B cell (primary cell): Measurements from ENCODE around the gene AFF3. TPM values are rescaled to one million over a fixed set of nuclear protein-coding genes. Genes with fewer than 3 reads are reported as not detected.

Experiments
- ATAC-seq: fragments of 200-7000 bp; cut with Tn5 transposase; one replicate; pipeline ENCODE4 v1.10.0; 2021; ENCODE audit warnings: low read depth, mild to moderate bottlenecking, moderate number of reproducible peaks, moderate library complexity
- CTCF ChIA-PET: fragments of 350-600 bp; sonication (Branson Sonifier 250); formaldehyde crosslinking; loops from one replicate; lab custom pipeline; 2021; ENCODE audit warnings: antibody characterized with exemption, inconsistent platforms; lab: Charles Lee
- POLR2A ChIA-PET: fragments of 350-600 bp; sonication (Branson Sonifier 250); formaldehyde crosslinking; loops from one replicate; lab custom pipeline; 2021; ENCODE audit warnings: antibody characterized with exemption; lab: Charles Lee
- DNase-seq: peaks from one replicate; pipeline ENCODE4 v3.0.0; 2013
- H2AFZ ChIP-seq: 2 replicates; pipeline ENCODE4 v1.6.1; 2012; ENCODE audit warnings: mild to moderate bottlenecking, low read depth, low read length; ENCODE audit not compliant: insufficient read depth, poor library complexity, severe bottlenecking
- H3K27ac ChIP-seq, 2 donors: 1 replicate in 1 of 2; 2 replicates in 1 of 2; pipeline ENCODE4 v1.5.1; 2012 to 2013; ENCODE audit warnings: low read length in 2 of 2, mild to moderate bottlenecking in 2 of 2, moderate library complexity in 1 of 2
- H3K27me3 ChIP-seq, 4 experiments: fragments of 200-600 bp in 1 of 4; sonication (generic) in 1 of 4; replicated peaks in 1 of 4; 1 replicate in 2 of 4; 2 replicates in 2 of 4; pipeline versions ENCODE4 v1.6.1 to v1.7.0; 2013 to 2016; ENCODE audit warnings: low read length in 3 of 4, mild to moderate bottlenecking in 2 of 4, mixed read lengths in 1 of 4, moderate library complexity in 1 of 4; ENCODE audit not compliant: insufficient read depth in 4 of 4, control insufficient read depth in 3 of 4; ENCODE audit errors: control extremely low read depth in 1 of 4
- H3K36me3 ChIP-seq, 2 experiments: replicated peaks in 1 of 2; 1 replicate in 1 of 2; 2 replicates in 1 of 2; pipeline versions ENCODE4 v1.6.1 to v1.7.1; 2013; ENCODE audit warnings: low read length in 1 of 2; ENCODE audit not compliant: insufficient read depth in 2 of 2, control insufficient read depth in 1 of 2; ENCODE audit errors: control extremely low read depth in 1 of 2, extremely low read depth in 1 of 2
- H3K4me1 ChIP-seq, 2 donors: fragments of 200-600 bp in 1 of 2; sonication (generic) in 1 of 2; 1 replicate in 1 of 2; 2 replicates in 1 of 2; pipeline versions ENCODE4 v1.5.1 to v1.6.1; 2013 to 2017; ENCODE audit warnings: low read length in 2 of 2; ENCODE audit not compliant: control insufficient read depth in 2 of 2, insufficient read depth in 2 of 2
- H3K4me2 ChIP-seq: replicated peaks from 2 replicates; pipeline ENCODE3; 2012; ENCODE audit warnings: mild to moderate bottlenecking, low read depth, low read length; ENCODE audit not compliant: poor library complexity, severe bottlenecking
- H3K4me3 ChIP-seq, 5 experiments: fragments of 200-600 bp in 1 of 5; sonication (generic) in 1 of 5; 1 replicate in 3 of 5; 2 replicates in 2 of 5; pipeline versions ENCODE4 v1.5.1 to v1.7.0; 2011 to 2016; ENCODE audit warnings: low read length in 4 of 5, mild to moderate bottlenecking in 4 of 5, low read depth in 2 of 5, control low read depth in 1 of 5, moderate library complexity in 1 of 5; ENCODE audit not compliant: insufficient read depth in 1 of 5; ENCODE audit errors: control extremely low read depth in 1 of 5, extremely low read depth in 1 of 5
- H3K79me2 ChIP-seq: fragments of 200-600 bp; sonication (generic); one replicate; pipeline ENCODE4 v1.6.0; 2016; ENCODE audit warnings: low read length; ENCODE audit not compliant: control insufficient read depth, insufficient read depth
- H3K9ac ChIP-seq: fragments of 200-600 bp; sonication (generic); 2 replicates; pipeline ENCODE4 v1.6.1; 2017; ENCODE audit warnings: mild to moderate bottlenecking, low read length, moderate library complexity
- H3K9me3 ChIP-seq, 3 donors: one replicate each; pipeline versions ENCODE4 v1.6.1 to v1.7.1; 2013; ENCODE audit warnings: low read length in 2 of 3; ENCODE audit not compliant: control insufficient read depth in 2 of 3, insufficient read depth in 1 of 3; ENCODE audit errors: control extremely low read depth in 1 of 3
- H4K20me1 ChIP-seq: 2 replicates; pipeline ENCODE4 v1.6.0; 2012; ENCODE audit warnings: mild to moderate bottlenecking, low read length; ENCODE audit not compliant: insufficient read depth, control insufficient read depth, poor library complexity, severe bottlenecking
- H3K27ac Mint-ChIP-seq: one replicate; pipeline ENCODE4 v1.8.0; 2021; ENCODE audit warnings: mixed read lengths
- H3K27me3 Mint-ChIP-seq: one replicate; pipeline ENCODE4 v1.8.0; 2021; ENCODE audit warnings: mixed read lengths
- H3K4me1 Mint-ChIP-seq: one replicate; pipeline ENCODE4 v1.8.0; 2021; ENCODE audit warnings: mixed read lengths
- H3K4me3 Mint-ChIP-seq: one replicate; pipeline ENCODE4 v1.8.0; 2021; ENCODE audit warnings: mixed read lengths
- H3K9me3 Mint-ChIP-seq: one replicate; pipeline ENCODE4 v1.8.0; 2022; ENCODE audit warnings: mixed read lengths; ENCODE audit not compliant: insufficient read depth
- EZH2 ChIP-seq: IDR thresholded peaks from 2 replicates; pipeline ENCODE4 v1.6.1; 2012; ENCODE audit warnings: borderline replicate concordance, low read depth, mild to moderate bottlenecking, moderate library complexity, low read length; ENCODE audit not compliant: insufficient read depth, poor library complexity, severe bottlenecking
- WGBS: methylation state at CpG from one replicate; pipeline ENCODE4 v1.1.5; 2013; ENCODE audit warnings: missing lambda C conversion rate; ENCODE audit not compliant: insufficient coverage; 5-methylcytosine and 5-hydroxymethylcytosine counted together
- intact Hi-C: fragments of 100-400 bp; cut with micrococcal nuclease; formaldehyde crosslinking; loops from one replicate; pipeline ENCODE4 v1.10.0; 2022
- polyA plus RNA-seq: library from polyadenylated mRNA; depleted of rRNA; stranded (reverse); fragments of >200 nt; gene quantifications from 2 replicates; pipeline ENCODE4 v1.2.3, GENCODE V29; 2012
- total RNA-seq, 2 donors: library from RNA; stranded (reverse); fragments of 120-200 nt in 1 of 2; gene quantifications; 1 replicate in 1 of 2; 2 replicates in 1 of 2; pipeline versions ENCODE4 v1.2.3 to v1.2.4, GENCODE V29; 2013 to 2022
- TF ChIP-seq, protein P1 (sequence below): fragments of 200-600 bp; IDR thresholded peaks from one replicate; pipeline ENCODE4 v1.8.0; 2022; ENCODE audit warnings: antibody characterized with exemption, mild to moderate bottlenecking

Gene AFF3
- total and polyA plus RNA-seq, 2 donors (not counting 1 experiment from before 2014, with no cell fraction given) = 117 to 830 TPM

DNA sequence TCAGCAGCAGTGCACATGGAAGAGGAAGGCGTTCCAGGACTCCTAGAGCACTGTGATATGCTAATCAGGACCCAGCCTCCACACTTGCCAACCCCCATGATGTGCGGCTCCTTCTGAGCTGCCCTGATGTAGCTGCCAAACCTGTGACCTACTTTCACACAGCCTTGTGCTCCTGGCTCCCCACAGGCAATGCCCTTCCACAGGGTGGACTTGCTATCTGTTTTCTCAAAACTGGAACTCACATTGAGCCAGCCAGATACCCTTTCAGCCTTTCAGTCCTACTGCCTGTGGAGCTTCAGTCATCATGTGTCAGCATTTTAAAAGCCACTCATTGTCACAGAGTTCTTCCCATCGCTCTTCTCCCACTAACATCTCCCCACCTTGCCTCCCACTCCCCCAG, 181.6 kb downstream of the AFF3 start:
- Histone ChIP-seq H3K27me3 (no peaks in the 10 kb centered on the region), H3K4me2 (no peak overlapping the region), H2AFZ (no peak overlapping the region), H3K9me3 (no peaks in the 10 kb centered on the region), H3K4me3 (no peak overlapping the region), H3K27ac (no peak overlapping the region), H4K20me1 (peaks cover 95% of the 10 kb centered on the region), H3K9ac (no peak overlapping the region), H3K79me2 (peaks cover 81% of the 10 kb centered on the region), H3K36me3 (peaks cover 3 to 32% of the 10 kb centered on the region in 2 experiments), H3K4me1 (peaks cover 15 to 16% of the 10 kb centered on the region in 2 donors)
- Mint-ChIP-seq H3K4me1 (peaks cover 60% of the 10 kb centered on the region), H3K4me3 (no peak overlapping the region), H3K27me3 (no peaks in the 10 kb centered on the region), H3K27ac (no peak overlapping the region), H3K9me3 (no peaks in the 10 kb centered on the region)
- WGBS = 100% methylated on average over 2 of the region's 3 CpGs
- ChIA-PET CTCF (no interaction called here), POLR2A (no interaction called here)
- TF ChIP-seq, protein P1, sequence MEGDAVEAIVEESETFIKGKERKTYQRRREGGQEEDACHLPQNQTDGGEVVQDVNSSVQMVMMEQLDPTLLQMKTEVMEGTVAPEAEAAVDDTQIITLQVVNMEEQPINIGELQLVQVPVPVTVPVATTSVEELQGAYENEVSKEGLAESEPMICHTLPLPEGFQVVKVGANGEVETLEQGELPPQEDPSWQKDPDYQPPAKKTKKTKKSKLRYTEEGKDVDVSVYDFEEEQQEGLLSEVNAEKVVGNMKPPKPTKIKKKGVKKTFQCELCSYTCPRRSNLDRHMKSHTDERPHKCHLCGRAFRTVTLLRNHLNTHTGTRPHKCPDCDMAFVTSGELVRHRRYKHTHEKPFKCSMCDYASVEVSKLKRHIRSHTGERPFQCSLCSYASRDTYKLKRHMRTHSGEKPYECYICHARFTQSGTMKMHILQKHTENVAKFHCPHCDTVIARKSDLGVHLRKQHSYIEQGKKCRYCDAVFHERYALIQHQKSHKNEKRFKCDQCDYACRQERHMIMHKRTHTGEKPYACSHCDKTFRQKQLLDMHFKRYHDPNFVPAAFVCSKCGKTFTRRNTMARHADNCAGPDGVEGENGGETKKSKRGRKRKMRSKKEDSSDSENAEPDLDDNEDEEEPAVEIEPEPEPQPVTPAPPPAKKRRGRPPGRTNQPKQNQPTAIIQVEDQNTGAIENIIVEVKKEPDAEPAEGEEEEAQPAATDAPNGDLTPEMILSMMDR = no peak
- no peak for TF ChIP-seq EZH2
- no peak for ATAC-seq
- intact Hi-C loops = no loop called here
- no peak for DNase-seq

- no peaks in the 10 kb centered on the region for H3K27me3 ChIP-seq
- no peak overlapping the region for H3K9ac ChIP-seq
- ATAC-seq = no peak
- peaks cover 15 to 16% of the 10 kb centered on the region in 2 donors for H3K4me1 ChIP-seq
- Mint-ChIP-seq H3K27me3 (no peaks in the 10 kb centered on the region), H3K4me3 (no peak overlapping the region), H3K9me3 (no peaks in the 10 kb centered on the region), H3K27ac (no peak overlapping the region), H3K4me1 (peaks cover 56% of the 10 kb centered on the region)
- intact Hi-C loops = no loop called here
- WGBS = 100% methylated on average over 2 of the region's 5 CpGs
- no peaks in the 10 kb centered on the region for H3K9me3 ChIP-seq
- CTCF ChIA-PET = no interaction called here
- H3K4me3 ChIP-seq = no peak overlapping the region
- POLR2A ChIA-PET = no interaction called here
- H4K20me1 ChIP-seq = peaks cover 95% of the 10 kb centered on the region
- peaks cover 80% of the 10 kb centered on the region for H3K79me2 ChIP-seq
- no peak overlapping the region for H3K27ac ChIP-seq
- no peak overlapping the region for H2AFZ ChIP-seq
- H3K4me2 ChIP-seq = no peak overlapping the region
- H3K36me3 ChIP-seq = peaks cover 3 to 32% of the 10 kb centered on the region in 2 experiments
- TF ChIP-seq, protein P1 = no peak
- no peak for TF ChIP-seq EZH2
- no peak for DNase-seq
Observed at GRCh38 chr2:99960291-99960690, 182.1 kb downstream of the AFF3 start.
